IPS-18c (cell line): ENCODE results near the gene MRTFA.
"Not testable (repeated sequence)": the region's sequence is repeated elsewhere in the genome, so short reads cannot be mapped to it uniquely, and the experiment has no call there.

Source experiments
- H3K4me3 ChIP-seq: 2 replicates; pipeline ENCODE4 v1.7.0; 2013; ENCODE audit warnings: low read depth, mild to moderate bottlenecking, low read length, moderate library complexity; ENCODE audit not compliant: insufficient read depth
- H3K9me3 ChIP-seq: one replicate; pipeline ENCODE4 v1.6.1; 2013; ENCODE audit warnings: mild to moderate bottlenecking, low read length, moderate library complexity; ENCODE audit not compliant: control insufficient read depth, insufficient read depth

MRTFA gene

DNA sequence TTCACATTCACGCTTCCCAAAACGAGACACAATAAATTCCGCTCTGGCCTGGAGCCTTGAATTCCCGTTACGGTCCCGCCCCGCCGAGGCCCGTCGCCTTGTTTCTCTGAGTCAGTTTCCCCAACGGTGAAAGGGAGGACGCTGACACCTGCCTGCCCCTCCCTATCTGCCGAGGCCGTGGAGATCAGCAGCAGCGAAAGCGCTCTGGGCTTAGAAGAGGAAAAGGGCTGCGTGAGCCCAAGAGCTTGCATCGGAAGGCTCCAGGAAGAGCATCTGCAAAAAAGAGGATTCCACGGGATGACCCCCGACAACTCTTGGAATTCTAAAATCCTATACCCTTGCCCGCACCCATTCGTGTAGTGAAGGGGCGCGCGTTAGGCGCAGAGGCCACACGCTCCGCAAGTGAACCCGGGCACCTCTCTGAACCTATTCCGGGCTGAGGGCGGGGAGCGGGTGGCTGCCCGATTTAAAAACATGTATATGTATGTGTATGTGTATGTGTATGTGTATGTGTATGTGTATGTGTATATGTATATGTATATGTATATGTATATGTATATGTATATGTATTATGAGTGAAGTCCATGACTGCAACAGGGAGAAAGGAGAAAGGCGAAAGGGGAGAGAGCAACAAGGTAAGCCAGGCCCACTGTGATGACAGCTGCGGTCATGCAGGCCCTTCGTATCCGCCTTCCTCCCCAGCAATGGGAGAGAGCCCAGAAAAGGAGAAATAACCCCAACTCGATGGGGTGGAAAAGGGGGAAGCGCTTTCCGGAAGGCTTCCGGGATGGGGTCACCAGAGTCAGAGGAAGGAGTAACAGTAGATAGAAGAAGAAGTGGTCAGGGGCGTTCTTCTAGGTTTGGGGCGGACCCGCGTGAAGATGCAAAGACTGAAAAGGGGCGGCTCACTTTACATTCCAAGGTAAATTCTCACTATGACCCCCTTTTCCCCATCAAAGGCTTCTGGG, 948 bp upstream of the MRTFA start:
- peak overlapping the region; percentile 70 for H3K4me3 ChIP-seq
- no peaks in the 10 kb centered on the region for H3K9me3 ChIP-seq

DNA sequence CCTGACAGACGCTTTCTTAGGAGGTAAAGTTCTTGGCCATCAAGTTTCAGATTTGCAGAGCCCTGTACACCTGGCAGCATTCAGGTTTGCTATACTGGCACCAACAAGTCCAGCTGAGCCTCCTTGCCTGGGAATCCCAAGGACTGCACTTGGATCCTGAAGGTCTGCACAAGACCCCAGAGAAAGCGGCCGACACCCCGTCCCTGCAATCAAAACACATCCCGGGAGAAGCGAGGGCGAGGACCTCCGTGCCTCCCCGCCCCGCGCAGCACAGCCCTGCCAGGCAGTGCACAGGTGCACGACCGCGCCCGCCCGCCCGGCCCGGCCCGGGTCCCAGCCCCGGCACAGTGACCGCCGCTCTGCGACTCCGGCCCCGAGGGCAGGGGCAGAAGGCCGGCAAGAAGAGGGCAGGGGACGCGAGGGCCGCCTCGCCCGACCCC, 559 bp downstream of the MRTFA start:
- peak overlapping the region; percentile 89 for H3K4me3 ChIP-seq

DNA sequence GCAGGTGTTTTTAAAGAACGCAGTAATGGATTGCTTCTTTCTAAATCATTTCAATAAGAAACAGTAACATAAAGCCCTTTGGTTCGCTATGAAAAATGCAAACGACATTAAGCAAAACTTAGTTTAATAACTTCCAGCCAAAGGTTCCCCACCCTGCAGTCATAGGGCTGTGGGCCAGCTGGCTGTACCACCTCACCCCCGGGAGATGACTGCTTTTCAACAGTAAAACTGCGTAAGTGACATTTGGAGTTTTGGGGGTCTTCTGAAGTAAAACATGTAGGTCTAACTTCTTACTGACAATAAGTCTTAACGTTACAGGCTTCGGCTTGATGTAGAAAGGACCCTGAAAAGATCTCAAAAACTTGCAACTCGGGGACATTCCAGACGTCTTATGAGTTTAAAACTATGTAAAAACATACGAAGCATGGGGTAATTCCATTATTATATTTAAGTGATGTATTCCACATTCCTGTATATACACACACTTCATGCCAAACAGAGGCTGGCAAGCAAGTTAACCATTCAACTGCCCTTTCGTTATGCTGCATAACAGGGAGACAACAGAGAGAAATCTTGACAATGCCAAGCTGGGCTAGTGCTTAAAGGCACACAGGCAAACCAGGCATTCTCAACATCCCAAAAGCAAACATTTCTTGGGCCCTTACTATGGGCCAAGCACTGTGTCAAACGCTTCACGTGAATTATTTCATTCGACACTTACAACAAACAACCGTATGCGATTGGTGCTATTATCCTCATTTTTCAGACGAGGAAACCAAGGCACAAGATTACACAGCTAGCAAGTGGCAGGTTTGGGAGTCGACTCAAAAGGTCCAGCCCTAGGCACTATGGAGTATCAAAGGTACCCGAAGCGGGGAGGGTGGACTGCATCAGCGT, 1.2 kb downstream of the MRTFA start:
- Histone ChIP-seq H3K4me3 (peak overlapping the region; percentile 89), H3K9me3 (no peaks in the 10 kb centered on the region)

More for the DNA sequence above, 559 bp downstream of the MRTFA start:
- no peaks in the 10 kb centered on the region for H3K9me3 ChIP-seq

DNA sequence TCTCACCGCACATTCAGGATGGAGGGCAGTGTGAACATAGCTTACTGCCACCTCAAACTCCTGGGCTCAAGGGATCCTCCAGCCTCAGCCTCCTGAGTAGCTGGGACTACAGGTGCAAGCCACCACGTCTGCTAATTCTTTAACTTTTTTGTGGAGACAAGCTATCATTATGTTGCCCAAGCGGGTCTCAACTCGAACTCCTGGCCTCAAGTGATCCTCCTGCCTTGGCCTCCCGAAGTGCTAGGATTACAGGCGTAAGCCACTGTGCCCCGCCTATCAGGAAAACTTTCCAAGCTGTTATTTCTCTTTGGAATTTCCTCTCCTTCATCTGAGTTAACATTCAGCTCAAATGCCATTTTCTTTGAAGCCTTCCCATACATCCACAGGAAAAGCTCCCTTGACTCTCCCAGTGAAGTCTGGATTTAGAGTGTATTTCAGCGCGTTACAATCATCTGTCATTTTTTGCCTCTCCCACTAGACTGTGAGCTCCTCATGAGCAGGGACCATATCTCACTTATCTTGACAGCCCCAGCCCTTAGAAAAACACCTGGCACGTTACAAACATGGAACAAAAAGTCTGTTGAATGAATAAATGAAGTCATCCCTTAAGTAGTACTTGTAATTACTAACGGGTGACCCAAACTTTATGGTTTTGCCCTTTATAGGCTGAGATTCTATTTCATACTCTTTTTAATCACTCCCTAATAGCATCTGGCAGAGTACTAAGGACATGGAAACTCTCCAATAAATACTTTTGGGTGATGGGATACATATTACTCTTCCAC, 2.2 kb downstream of the MRTFA start:
- Histone ChIP-seq H3K9me3 (no peaks in the 10 kb centered on the region), H3K4me3 (no peak overlapping the region)

DNA sequence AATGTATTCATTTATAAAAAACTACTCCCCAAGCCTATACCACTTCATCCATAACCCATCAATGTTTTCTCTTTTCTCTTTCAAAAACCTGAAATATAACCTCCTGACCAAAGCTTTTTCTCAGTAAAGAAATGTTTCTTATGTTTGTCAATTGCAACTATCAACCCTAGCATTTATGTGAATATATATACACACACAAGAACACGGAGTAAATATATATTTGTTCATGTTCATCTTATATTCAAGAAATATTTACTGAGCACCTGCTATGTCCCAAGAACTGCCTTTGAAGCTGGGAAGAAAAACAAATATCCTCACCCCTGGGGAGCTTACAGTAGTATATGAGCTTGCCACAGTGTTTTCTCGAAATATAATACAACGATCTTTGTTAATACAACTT, 3.5 kb downstream of the MRTFA start:
- Histone ChIP-seq H3K4me3 (no peak overlapping the region), H3K9me3 (no peaks in the 10 kb centered on the region)

DNA sequence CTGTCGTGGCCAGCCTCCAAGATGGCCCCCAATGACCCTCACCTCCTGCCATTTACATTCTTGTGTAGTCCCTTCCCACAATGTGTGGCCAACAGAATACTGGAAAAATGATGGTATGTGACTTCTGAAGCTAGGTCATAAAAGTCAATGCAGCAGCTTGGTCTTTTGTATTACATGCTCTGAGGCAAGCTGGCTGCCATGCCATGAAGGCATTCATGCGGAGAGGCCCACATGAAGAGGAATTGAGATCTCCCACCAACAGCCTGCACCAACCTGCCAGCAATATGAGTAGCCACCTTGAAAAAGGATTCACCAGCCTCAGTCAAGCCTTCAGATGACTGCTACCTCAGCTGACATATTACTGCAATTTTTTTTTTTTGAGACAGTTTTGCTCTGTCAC, 4.6 kb downstream of the MRTFA start:
- no peak overlapping the region for H3K4me3 ChIP-seq
- H3K9me3 ChIP-seq = no peaks in the 10 kb centered on the region

DNA sequence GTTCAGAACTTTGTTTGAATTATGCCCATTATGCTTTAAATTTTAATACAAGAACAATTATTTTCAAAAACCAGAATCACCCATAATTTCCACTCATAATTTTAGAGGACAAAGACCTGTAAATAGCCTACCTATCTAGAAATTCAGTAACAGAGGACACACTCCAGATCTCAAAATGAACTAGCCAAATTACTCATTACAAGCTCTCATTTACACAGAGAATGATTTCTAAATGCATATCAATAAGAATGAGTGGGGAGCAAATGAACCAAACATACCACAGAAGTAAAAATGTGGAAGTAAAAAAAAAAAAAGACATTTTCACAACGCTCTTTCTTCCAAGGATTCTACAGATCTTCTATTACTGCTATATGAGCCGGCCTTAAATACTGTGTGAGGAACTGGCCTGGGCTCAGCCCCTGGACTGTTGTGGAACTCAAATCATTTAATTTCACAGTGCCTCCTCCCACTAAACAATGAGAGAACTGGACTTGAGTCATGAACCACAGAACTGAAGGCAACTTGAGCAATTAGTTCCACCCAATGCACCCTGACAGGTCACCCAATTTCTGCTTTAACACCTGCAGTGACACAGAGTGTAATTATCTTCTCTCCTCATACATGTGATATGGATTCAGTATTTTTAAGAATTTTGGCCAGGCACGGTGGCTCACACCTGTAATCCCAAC, 8.0 kb downstream of the MRTFA start:
- Histone ChIP-seq H3K4me3 (no peak overlapping the region), H3K9me3 (no peaks in the 10 kb centered on the region)

DNA sequence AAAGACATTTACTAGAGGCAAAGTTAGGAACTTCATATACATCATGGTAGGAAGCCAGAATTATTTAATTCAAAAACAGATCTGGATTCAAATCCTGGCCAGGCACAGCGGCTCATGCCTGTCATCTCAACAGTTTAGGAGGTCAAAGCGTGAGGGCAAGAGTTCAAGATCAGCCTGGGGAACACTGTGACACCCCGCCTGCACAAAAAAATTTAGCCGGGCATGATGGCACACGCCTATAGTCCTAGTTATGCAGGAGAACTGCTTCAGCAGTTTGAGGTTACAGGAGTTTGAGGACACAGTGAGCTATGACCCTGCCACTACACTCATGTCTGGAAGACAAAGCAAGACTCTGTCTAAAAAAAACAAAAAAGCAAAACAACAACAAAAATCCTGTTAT, 8.9 kb downstream of the MRTFA start:
- H3K9me3 ChIP-seq = no peaks in the 10 kb centered on the region
- H3K4me3 ChIP-seq = no peak overlapping the region

DNA sequence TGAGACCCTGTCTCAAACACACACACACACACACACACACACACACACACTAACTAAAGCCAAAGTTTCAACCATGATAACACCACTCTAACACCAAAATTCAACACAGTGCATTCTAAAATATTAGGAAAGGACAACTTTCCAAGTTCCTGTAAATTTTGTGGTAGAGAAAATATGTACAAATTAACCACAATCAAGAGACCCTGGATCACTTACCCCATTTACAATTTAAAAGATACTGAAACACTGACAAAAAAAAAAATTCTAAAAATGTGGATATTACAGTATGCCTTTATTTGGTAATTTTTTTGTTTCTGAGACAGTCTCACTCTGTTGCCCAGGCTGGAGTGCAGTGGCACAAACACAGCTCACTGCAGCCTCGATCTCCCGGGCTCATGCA, 9.7 kb downstream of the MRTFA start:
- no peaks in the 10 kb centered on the region for H3K9me3 ChIP-seq
- H3K4me3 ChIP-seq = no peak overlapping the region

DNA sequence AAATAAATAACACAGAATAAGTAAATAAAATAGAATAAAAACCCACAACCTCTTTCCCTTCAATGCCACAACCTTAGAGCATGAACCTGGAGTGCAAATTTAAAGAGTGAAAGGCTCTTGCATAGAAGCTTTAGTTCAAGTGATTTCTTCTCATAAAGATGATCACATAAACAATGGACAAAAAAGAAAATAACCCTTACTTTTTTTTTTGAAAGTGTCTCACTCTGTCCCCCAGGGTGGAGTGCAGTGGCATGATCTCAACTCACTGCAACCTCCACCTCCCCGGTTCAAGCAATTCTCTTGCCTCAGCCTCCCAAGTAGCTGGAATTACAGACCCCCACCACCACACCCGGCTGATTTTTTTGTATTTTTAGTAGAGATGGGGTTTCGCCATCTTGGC, 10.7 kb downstream of the MRTFA start:
- not testable (repeated sequence) for H3K9me3 ChIP-seq, H3K4me3 ChIP-seq

DNA sequence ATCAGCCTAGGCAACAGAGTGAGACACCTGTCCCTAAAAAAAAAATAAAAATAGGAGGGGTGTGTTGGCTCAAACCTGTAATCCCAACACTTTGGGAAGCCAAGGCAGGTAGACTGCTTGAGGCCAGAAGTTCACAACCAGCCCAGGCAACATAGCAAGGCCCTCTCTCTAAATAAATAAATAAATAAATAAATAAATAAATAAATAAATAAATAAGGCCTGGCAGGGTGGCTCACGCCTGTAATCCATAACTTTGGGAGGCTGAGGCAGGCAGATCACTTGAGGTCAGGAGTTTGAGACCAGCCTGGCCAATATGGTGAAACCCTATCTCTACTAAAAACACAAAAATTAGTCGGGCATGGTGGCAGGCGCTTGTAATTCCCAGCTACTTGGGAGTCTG, 11.2 kb downstream of the MRTFA start:
- H3K9me3 ChIP-seq, H3K4me3 ChIP-seq: not testable (repeated sequence)

DNA sequence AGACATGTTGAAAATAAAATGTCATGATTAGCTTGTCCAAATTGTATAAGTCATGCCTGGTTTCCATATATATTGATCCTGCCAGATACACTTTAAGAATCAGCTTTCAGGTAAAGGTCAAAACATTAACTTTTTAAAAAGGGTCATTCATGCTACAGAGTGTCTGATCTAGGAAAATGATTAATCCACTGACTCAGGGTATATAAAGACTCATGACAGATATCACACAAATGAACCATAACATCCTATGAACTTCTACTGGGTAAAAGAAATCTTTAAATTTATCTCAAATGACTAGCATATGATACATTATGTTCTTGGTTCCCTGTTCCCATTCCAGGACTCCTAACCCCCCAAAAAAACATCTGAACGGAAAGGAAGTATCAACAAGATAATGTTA, 11.7 kb downstream of the MRTFA start:
- H3K4me3 ChIP-seq = no peak overlapping the region
- H3K9me3 ChIP-seq = no peaks in the 10 kb centered on the region

DNA sequence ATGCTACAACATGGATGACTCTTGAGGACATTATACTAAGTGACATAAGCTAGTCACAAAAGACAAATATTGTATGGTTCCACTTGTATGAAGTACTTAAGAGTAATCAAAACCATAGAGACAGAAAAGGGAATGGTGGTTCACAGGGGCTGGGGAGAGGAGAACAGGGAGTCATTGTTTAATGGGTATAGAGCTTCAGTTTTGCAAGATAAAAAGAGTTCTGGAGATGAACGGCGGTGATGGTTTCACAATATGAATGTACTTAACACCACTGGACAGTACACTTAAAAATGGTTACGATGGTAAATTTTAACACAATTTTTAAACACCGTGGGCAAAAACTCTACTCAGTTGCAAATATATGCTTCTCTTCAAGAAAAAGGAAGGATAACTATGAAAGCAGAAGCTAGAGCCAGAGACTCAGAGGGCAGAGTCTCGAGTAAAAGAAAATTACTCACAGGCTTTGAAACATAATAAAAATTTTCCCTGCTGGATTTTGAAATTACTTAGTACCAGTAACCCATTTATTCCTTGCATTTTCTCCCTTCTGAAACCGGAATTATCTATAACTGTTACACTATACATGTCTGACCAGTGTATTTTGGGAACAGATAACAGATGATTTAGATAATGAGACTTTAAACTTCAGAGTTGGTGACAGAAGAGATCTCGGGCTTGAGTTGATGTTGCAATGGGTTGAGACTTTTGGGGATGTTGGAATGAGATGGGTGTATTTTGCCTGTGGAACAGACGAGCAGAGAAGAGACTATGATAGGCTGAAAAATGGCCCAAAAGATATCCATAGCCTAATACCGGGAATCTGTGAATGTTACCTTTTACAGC, 15.0 kb downstream of the MRTFA start:
- Histone ChIP-seq H3K9me3 (no peaks in the 10 kb centered on the region), H3K4me3 (no peak overlapping the region)

DNA sequence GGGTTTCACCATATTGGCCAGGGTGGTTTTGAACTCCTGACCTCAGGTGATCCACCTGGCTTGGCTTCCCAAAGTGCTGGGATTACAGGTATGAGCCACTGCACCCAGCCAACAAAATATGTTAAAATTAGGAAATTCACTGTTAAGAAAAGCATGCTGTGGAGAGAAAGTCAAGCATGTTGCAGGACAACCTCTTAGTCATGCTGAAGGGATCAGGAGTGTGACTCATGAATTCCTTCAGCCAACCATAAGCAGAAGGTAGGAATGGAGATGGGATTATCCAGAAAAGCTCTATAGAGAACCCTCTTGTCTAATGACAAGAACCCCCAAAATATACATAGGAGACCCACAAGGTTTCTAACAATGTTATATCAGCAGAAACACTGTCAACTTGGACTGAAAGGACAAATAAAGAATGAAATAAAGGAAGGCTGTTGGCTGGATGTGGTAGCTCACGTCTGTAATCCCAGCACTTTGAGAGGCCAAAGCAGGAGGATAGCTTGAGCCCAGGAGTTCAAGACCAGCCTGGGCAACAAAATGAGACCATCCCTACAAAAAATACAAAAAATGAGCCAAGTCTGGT, 16.0 kb downstream of the MRTFA start:
- Histone ChIP-seq H3K4me3 (no peak overlapping the region), H3K9me3 (no peaks in the 10 kb centered on the region)

DNA sequence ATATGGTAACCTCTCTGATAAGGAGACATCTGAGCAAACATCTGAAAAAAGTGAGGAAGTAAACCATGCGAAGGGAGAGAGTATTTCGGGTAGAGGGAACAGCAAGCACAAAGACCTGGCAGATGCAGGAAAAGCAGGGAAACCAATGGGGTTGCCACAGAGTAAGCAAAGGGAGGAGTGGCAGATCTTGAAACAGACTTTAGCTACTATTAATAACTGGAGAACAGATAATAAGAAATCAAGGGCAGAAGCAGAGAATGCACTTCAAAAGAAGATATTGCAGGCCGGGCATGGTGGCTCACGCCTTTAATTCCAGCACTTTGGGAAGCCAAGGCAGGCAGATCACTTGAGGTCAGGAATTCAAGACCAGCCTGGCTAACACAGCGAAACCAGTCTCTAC, 18.1 kb downstream of the MRTFA start:
- H3K9me3 ChIP-seq = no peaks in the 10 kb centered on the region
- no peak overlapping the region for H3K4me3 ChIP-seq

DNA sequence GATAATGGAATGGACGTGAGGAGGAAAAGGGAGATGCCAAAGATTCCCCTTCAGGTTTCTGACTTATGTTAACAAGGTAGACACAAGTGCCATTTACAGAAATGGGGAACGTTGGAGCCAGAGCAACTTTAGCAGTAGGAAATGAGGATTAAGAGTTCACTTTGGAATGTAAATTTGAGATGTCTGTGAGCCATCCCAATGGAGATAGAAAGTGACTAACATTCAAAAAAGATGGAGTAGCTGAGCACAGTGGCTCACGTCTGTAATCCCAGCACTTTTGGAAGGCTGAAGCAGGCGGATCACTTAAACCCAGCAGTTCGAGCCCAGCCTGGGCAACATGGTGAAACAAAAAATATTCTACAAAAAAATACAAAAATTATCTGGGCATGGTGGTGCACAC, 19.9 kb downstream of the MRTFA start:
- no peak overlapping the region for H3K4me3 ChIP-seq
- no peaks in the 10 kb centered on the region for H3K9me3 ChIP-seq
